Adrenal gland (tissue), 5 donors: ENCODE measurements around the gene SCYL3.

Experiments
- POLR2A ChIP-seq, 2 donors: fragments of 450-650 bp; IDR thresholded peaks; one replicate each; pipeline ENCODE4 v1.6.1; 2017; ENCODE audit warnings: antibody characterized with exemption in 2 of 2, mild to moderate bottlenecking in 2 of 2, moderate library complexity in 1 of 2
- TF ChIP-seq, protein P1 (sequence below), 6 experiments: fragments of 450-650 bp in 4 of 6; fragments of 200-600 bp in 2 of 6; sonication (generic) in 1 of 6; IDR thresholded peaks; 1 replicate in 5 of 6; 2 replicates in 1 of 6; pipeline versions ENCODE4 v1.5.1 to v1.8.0; 2016 to 2021; ENCODE audit warnings: antibody characterized with exemption in 6 of 6, mild to moderate bottlenecking in 2 of 6, moderate library complexity in 1 of 6
- donor health status: DM: no; HTN: no; CAD: no.

DNA sequence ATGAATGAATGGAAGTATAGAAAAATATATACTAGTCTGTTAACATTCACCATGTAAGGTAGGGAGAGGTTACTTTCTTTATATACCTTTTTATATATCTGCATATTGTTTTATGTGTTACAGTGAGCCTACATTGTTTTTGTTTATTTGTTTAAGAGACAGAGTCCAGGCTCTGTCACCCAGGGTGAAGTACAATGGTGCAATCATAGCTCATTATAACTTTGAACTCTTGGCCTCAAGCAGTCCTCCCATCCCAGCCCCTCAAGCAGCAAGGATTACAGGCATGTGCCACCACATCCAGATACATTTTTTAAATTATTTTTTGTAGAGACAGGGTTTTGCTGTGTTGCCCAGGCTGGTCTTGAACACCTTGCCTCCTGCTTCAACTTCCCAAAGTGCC, 7.4 kb upstream of the SCYL3 start:
- no peak for TF ChIP-seq POLR2A (IDR thresholded peaks at IDR 0.05)
- TF ChIP-seq, protein P1, sequence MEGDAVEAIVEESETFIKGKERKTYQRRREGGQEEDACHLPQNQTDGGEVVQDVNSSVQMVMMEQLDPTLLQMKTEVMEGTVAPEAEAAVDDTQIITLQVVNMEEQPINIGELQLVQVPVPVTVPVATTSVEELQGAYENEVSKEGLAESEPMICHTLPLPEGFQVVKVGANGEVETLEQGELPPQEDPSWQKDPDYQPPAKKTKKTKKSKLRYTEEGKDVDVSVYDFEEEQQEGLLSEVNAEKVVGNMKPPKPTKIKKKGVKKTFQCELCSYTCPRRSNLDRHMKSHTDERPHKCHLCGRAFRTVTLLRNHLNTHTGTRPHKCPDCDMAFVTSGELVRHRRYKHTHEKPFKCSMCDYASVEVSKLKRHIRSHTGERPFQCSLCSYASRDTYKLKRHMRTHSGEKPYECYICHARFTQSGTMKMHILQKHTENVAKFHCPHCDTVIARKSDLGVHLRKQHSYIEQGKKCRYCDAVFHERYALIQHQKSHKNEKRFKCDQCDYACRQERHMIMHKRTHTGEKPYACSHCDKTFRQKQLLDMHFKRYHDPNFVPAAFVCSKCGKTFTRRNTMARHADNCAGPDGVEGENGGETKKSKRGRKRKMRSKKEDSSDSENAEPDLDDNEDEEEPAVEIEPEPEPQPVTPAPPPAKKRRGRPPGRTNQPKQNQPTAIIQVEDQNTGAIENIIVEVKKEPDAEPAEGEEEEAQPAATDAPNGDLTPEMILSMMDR (IDR thresholded peaks at IDR 0.05), result no peak
